ES-I3 (cell line): ENCODE data around the gene GOLGA6D.
"Not testable (repeated sequence)": the region's sequence is repeated elsewhere in the genome, so short reads cannot be mapped to it uniquely, and the experiment has no call there.

Experiments used
- H3K36me3 ChIP-seq: 2 replicates; pipeline ENCODE4 v1.6.1; 2013; ENCODE audit warnings: mild to moderate bottlenecking, low read length, control low read depth, moderate library complexity; ENCODE audit not compliant: insufficient read depth
- H3K4me1 ChIP-seq: 2 replicates; pipeline ENCODE4 v1.6.1; 2013; ENCODE audit warnings: mild to moderate bottlenecking, control low read depth, low read length; ENCODE audit not compliant: insufficient read depth
- H3K9ac ChIP-seq: 2 replicates; pipeline ENCODE4 v1.6.1; 2013; ENCODE audit warnings: low read depth, mild to moderate bottlenecking, low read length, moderate library complexity
- H3K9me3 ChIP-seq: 2 replicates; pipeline ENCODE4 v1.6.1; 2013; ENCODE audit warnings: mild to moderate bottlenecking, low read length, moderate library complexity; ENCODE audit not compliant: control insufficient read depth, insufficient read depth

GOLGA6D gene

DNA sequence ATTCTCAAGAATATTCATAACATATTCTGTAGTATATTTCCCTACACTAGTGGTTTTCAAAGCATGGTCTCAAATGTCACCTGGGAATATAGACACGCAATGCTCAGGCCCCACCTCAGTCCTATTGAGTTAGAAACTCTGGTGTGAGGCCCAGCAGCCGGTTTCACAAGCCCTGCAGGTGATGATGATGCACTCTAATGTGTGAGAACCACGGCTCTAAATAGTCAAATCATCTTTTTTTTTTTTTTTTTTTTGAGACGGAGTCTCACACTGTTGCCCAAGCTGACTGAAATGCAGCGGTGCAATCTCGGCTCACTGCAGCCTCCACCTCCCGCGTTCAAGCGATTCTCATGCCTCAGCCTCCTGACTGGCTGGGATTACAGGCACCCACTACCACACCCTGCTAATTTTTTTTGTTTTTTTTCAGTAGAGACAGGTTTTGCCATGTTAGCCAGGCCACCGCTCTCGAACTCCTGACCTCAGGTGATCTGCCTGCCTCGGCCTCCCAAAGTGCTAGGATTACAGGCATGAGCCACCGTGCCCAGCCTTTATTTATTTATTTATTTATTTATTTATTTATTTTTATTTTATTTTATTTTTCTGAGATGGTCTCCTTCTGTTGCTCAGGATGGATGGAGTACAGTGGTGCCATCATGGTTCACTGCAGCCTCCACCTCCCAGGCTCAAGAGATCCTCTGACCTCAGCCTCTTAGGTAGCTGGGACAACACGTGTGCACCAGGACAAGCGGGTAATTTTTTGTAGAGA, 51.2 kb downstream of the GOLGA6D start:
- not testable (repeated sequence) for H3K9me3 ChIP-seq, H3K9ac ChIP-seq, H3K36me3 ChIP-seq, H3K4me1 ChIP-seq

DNA sequence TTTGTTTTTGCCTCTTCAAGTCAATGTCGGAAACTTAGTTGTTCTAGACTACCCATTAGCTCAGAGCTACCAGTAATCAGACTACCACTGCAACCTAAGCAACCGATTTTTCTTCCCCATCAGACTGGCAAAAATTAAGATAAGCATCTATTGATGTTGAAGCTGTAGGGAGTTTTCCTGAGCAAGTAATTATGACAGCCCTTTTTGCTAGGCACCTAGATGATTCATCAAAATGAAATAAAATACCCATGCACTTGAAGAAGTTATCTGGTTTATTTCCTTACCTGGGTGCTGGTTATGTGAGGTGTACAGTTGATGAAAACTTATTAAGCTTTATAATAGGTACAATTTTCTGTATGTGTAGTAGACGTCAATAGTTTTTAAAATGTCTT, 52.7 kb downstream of the GOLGA6D start:
- Histone ChIP-seq H3K4me1 (no peaks in the 10 kb centered on the region; the same call in 1 of the 2 replicates), H3K9ac (peak overlapping the region; percentile 66; the same call in 1 of the 2 replicates), H3K9me3 (no peaks in the 10 kb centered on the region), H3K36me3 (no peaks in the 10 kb centered on the region)

DNA sequence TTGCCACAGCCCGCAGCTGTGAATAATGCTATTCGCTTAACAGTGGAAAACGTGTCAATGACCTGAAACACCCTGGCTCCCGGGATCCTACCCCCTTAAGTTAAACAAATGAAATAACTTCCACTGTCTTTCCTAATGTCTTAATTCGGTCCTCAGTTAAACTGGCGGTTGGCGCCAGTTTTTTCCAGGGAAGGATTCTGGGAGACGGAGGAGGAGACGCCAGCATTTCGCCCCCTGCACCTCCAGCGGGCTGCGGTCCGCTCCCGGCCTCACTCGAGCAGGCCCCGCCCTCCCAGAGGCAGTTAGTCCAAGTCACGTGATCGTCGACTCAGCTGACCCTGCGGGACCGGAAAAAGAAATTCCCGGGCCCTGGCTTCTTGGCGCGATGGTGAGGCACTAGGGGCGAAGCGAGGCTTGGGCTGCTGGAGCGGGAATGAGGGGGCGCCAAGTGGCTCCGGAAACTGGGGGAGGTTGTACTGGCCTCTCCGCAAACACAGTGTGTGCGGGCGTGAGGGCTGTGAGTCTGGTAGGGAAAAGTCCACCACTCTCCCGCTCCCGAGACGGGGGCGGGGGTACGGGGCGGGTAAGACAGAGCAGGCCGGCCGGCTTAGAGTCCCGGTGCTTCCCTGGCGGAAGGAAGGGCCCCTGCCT, 53.2 kb downstream of the GOLGA6D start, which contains the start of gene COMMD4:
Gene COMMD4, plus strand, starts transcription at position 359 of the 651 bp plus-strand sequence. Its CDS starts 27 bp downstream, at position 386.
- Histone ChIP-seq H3K9me3 (no peaks in the 10 kb centered on the region), H3K36me3 (no peaks in the 10 kb centered on the region), H3K9ac (peak within 1 kb of the TSS; percentile 66), H3K4me1 (no peaks in the 10 kb centered on the region; the same call in 1 of the 2 replicates)

DNA sequence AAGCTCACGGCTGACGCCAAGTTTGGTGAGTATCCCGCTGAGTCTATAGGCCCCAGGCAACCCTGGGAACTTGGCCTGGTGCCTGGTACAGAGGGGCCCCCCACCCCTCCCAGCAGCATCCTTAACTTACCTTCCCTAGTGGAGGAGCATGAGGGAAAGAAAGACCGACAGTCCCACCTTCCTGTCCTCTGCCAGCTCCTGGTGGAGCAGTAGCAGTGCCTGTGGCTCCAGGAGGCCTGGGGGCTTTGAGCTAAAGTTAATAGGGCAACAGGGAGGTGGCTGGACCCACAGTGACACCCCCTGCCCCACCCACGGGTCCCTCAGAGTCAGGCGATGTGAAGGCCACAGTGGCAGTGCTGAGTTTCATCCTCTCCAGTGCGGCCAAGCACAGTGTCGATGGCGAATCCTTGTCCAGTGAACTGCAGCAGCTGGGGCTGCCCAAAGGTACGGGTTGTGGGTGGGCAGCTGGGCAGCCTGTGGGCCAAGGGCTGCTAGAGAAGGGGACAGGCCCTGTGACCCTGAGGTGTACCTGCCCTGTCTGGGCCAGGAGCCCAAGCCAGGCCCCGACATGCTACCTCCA, 56.1 kb downstream of the GOLGA6D start:
- H3K36me3 ChIP-seq: no peaks in the 10 kb centered on the region
- no peak overlapping the region for H3K9ac ChIP-seq
- no peaks in the 10 kb centered on the region; the same call in 1 of the 2 replicates for H3K4me1 ChIP-seq
- H3K9me3 ChIP-seq: no peaks in the 10 kb centered on the region

DNA sequence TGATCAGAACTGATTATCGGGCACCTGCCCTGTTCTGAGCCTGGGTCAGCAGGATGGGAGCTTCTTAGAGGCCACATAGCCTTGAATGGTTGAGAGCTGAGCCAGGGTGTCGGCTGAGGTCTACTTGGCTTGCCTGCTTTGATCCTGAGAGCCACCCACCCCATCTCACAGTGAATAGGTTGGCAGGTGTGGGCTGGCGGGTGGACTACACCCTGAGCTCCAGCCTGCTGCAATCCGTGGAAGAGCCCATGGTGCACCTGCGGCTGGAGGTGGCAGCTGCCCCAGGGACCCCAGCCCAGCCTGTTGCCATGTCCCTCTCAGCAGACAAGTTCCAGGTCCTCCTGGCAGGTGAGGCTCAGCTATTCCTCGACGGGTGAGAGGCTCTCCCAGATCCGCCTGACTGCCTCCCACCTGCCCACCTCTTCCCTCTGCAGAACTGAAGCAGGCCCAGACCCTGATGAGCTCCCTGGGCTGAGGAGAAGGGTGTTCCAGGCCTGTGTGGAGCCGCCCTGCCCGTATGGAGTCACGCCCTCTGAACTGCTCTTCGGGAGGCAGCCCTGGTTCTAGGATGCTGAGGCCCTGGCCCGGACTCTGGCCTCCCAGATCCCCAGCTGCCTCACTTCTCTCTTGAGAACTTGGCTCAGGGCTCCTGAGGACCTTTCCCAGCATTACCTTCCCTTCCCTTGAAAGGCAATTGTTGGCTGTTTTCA, 57.1 kb downstream of the GOLGA6D start:
- H3K9ac ChIP-seq: no peak overlapping the region
- H3K36me3 ChIP-seq: no peaks in the 10 kb centered on the region
- H3K4me1 ChIP-seq: no peaks in the 10 kb centered on the region; the same call in 1 of the 2 replicates
- H3K9me3 ChIP-seq: no peaks in the 10 kb centered on the region

DNA sequence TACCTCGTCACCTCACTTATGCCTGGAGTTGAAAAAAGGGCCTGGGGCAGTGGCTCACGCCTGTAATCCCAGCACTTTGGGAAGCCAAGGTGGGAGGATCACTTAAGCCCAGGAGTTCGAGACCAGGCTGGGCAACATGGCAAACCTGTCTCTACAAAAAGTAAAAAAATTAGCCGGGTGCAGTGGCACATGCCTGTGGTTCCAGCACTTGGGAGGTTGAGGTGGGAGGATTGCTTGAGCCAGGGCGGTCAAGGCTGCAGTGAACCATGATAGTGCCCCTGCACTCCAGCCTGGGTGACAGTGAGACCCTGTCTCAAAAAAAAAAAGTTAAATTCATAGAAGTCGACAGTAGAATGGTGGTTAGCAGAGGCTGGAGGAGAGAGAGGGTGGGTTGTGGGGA, 59.6 kb downstream of the GOLGA6D start:
- Histone ChIP-seq H3K9ac (no peak overlapping the region), H3K9me3 (no peaks in the 10 kb centered on the region), H3K4me1 (no peaks in the 10 kb centered on the region), H3K36me3 (no peaks in the 10 kb centered on the region)

DNA sequence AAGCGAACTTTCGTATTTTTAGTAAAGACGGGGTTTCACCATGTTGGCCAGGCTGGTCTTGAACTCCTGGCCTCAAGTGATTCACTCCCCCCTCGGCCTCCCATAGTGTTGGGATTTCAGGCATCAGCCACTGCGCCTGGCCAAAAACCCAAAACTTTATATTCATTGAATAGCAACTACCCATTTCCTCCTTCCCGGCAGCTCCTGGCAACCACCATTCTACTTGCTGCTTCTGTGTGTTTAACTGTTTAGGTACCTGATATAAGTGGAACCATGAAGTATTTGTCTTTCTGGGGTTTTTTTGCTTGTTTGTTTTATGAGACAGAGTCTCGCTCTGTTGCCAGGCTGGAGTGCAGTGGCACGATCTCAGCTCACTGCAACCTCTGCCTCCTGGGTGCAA, 61.3 kb downstream of the GOLGA6D start:
- not testable (repeated sequence) for H3K9ac ChIP-seq, H3K4me1 ChIP-seq, H3K36me3 ChIP-seq, H3K9me3 ChIP-seq
